ENCODE measurements around the gene DNAI7. TPM values are rescaled to one million over a fixed set of nuclear protein-coding genes. Genes with fewer than 3 reads are reported as not detected.
A peak's percentile ranks its signal among the peaks of the same experiment; 100 is the strongest.

The DNAI7 gene
- total RNA-seq, 1 donor = not detected

DNA sequence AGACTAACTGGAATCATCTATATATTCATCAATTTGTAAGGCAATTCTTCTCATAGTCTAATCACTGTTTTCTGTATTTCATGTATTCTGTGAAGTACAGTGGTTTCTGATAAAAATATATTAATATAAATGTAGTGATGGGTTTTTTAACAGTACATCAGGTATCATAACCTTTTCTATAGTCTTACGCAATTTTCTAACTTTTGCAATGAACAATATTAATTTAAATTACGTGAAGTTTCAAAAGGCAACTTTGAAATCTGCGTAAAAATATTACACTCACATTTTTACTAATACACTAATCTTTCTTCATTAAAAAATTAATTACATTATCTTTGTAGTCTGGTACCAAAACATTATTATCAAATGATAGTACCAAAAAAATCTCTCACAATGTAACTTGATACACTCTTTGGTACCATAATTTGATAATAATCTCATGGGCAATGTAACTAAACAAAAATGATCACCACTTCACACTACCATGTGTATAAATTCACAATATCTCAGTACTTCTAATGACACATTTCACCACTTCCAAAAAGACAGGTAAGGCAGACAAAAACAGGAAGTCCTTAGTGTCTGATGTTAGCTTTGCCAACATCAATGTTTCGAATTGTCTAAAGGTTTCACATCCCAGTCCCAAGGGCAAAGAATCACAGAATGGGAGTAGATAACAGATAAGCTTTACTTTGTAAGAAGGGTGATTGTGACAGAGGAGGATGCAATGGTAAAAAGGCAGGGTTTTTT is 8.7 kb downstream of the DNAI7 start:
- TF ChIP-seq CTCF (IDR thresholded peaks at IDR 0.05; ENCODE audit: insufficient read depth, low read depth, low read length) = no peak
- no peak overlapping the region for H3K4me3 ChIP-seq (ENCODE audit: low read depth, low read length)
- DNase-seq (ENCODE audit: low read depth) = no peak

DNA sequence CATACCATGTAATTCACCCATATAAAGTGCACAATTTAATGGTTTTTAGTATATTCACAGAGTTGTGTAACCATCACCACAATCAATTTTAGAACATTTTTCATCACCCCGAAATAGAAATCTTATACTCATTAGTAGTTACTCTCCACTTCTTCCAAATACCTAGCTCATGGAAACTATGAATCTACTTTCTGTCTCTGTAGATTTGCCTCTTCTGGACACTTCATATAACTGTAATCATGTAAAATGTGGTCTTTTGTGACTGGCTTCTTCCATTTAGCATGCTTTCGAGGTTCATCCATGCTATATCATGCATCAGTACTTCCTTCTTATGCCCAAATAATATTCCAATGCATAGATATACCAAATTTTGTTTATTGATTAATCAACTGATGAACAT is 10.8 kb downstream of the DNAI7 start:
- no peak overlapping the region for H3K4me3 ChIP-seq (ENCODE audit: low read depth, low read length)
- TF ChIP-seq CTCF (IDR thresholded peaks at IDR 0.05; ENCODE audit: insufficient read depth, low read depth, low read length) = no peak
- DNase-seq (ENCODE audit: low read depth) = no peak

- DNase-seq (ENCODE audit: low read depth) = no peak
- no peak overlapping the region for H3K4me3 ChIP-seq (ENCODE audit: low read depth, low read length)
- no peak for TF ChIP-seq CTCF (IDR thresholded peaks at IDR 0.05; ENCODE audit: insufficient read depth, low read depth, low read length)
Observed at GRCh38 chr12:25182765-25183164, 12.2 kb downstream of the DNAI7 start.

DNA sequence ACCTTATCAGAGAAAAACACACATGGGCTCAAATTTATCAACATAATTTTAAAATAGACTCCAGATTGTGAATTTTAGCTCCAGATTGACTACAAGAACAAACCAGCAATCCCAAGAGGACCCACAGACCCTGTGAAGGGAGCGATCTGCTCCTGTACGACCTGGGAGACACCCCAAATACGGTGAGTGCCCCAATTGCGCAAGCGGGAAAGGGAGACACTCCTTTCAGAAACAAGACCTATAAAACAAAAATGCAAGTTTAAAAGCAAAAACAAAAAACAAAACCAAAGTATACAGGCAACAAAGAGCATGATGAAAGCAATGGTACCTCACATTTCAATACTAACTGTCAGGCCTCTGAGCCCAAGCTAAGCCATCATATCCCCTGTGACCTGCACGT is 32.1 kb downstream of the DNAI7 start:
- TF ChIP-seq CTCF (IDR thresholded peaks at IDR 0.05; ENCODE audit: insufficient read depth, low read depth, low read length) = no peak
- no peak for DNase-seq (ENCODE audit: low read depth)
- H3K4me3 ChIP-seq (ENCODE audit: low read depth, low read length) = no peak overlapping the region

GRCh38 chr12:25156061-25156460 is 38.9 kb downstream of the DNAI7 start:
- H3K4me3 ChIP-seq (ENCODE audit: low read depth, low read length) = no peak overlapping the region
- TF ChIP-seq CTCF (IDR thresholded peaks at IDR 0.05; ENCODE audit: insufficient read depth, low read depth, low read length) = no peak
- no peak for DNase-seq (ENCODE audit: low read depth)

DNA sequence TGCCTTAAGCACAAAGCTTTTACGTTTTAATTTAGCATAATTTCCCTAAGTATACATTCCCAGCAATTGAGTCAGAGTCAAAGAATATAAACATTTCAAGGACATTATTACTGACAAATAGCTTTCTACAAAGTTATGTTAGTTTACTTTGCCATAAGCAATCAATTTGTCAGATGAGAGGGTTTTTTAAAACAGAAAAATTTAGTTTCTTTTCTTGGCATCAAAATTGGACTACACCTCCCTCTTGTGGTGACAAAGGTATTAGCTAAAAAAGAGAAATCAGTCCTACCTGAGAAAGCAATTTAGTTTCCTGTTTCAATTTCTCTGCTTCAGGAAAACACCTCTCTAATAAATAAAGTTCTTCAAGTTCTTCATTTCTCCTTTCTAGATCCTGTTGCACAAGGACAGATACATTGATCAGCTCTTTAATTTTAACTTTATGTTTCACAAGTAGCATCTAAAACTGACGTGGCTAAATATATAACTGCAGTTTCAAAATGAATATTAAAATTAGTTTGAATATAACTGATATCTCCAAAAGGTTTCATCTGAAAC is 39.9 kb downstream of the DNAI7 start:
- peak; percentile 69 for TF ChIP-seq CTCF (IDR thresholded peaks at IDR 0.05; ENCODE audit: insufficient read depth, low read depth, low read length)
- no peak overlapping the region for H3K4me3 ChIP-seq (ENCODE audit: low read depth, low read length)
- peak; percentile 68 for DNase-seq (ENCODE audit: low read depth)
